ENCODE results near the gene TMEM117. TPM values are rescaled to one million over a fixed set of nuclear protein-coding genes. Genes with fewer than 3 reads are reported as not detected.

TMEM117 gene
- total and polyA plus RNA-seq, 2 donors (not counting 1 experiment from before 2014, with no cell fraction given) = 2.0 to 10.4 TPM

DNA sequence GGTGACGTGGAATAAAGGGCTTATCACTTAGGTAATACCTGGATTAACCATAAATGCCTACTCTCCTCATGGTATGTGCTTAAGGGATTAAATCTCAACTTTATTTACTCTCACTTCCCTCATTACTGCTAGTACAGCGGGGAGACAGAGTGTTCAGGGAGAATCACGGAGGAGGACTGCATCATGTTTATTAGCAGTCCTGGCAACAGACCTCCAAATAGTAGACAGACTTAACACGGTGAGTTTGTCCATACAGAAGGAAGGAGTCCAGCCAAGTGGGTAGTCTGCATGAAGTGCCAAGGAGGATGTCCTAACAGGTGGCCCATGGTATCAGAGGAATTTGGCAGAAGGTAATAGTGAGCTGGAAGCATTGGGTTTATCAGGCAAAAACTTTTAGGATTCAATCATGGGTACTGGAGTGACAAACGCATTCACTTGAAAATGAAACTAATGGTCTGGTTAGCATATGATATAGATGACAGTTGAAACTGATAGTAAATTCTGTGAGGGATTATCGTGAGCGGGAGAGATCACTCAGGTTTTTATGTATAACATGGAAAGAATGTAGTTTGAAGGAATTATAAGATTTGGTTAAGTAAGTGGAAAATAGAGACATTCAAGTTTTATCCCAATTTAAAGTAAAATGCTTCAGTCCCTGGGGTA lies 471.8 kb downstream of the TMEM117 start:
- intact Hi-C loops (cut with micrococcal nuclease) = no loop called here
- H3K9ac ChIP-seq (ENCODE audit: low read length) = no peak overlapping the region
- H3K4me2 ChIP-seq (replicated peaks; ENCODE audit: low read depth, low read length, poor library complexity, severe bottlenecking) = no peak overlapping the region
- WGBS (ENCODE audit: insufficient coverage) = 91% methylated on average over 6 of the region's 7 CpGs
- Mint-ChIP-seq H3K4me1 (peaks cover 3% of the 10 kb centered on the region), H3K27ac (no peak overlapping the region), H3K27me3 (no peaks in the 10 kb centered on the region), H3K9me3 (ENCODE audit: insufficient read depth) (peaks cover 8% of the 10 kb centered on the region), H3K4me3 (no peak overlapping the region)
- ChIA-PET POLR2A (no interaction called here), CTCF (interaction anchor here (0.7 kb wide), 1 partner anchor 13 kb away, joined by 3 read pairs; no protein-coding TSS in a partner anchor)
- H3K9me3 ChIP-seq (ENCODE audit: control extremely low read depth in 1 of 3, control insufficient read depth in 2 of 3, insufficient read depth in 1 of 3, low read length in 2 of 3) = peaks cover 0 to 6% (median 6%) of the 10 kb centered on the region in 3 donors
- no peak for DNase-seq
- ATAC-seq (ENCODE audit: low read depth) = no peak
- H3K27me3 ChIP-seq (replicated peaks in 1 of 4; ENCODE audit: control extremely low read depth in 1 of 4, control insufficient read depth in 3 of 4, insufficient read depth in 4 of 4, low read length in 3 of 4) = no peaks in the 10 kb centered on the region
- H4K20me1 ChIP-seq (ENCODE audit: control insufficient read depth, insufficient read depth, low read length, poor library complexity, severe bottlenecking) = no peaks in the 10 kb centered on the region
- no peaks in the 10 kb centered on the region for H3K36me3 ChIP-seq (replicated peaks in 1 of 2; ENCODE audit: control extremely low read depth in 1 of 2, control insufficient read depth in 1 of 2, extremely low read depth in 1 of 2, insufficient read depth in 2 of 2, low read length in 1 of 2)
- H3K4me1 ChIP-seq (ENCODE audit: control insufficient read depth in 2 of 2, insufficient read depth in 2 of 2, low read length in 2 of 2) = no peaks in the 10 kb centered on the region
- TF ChIP-seq, protein P1, sequence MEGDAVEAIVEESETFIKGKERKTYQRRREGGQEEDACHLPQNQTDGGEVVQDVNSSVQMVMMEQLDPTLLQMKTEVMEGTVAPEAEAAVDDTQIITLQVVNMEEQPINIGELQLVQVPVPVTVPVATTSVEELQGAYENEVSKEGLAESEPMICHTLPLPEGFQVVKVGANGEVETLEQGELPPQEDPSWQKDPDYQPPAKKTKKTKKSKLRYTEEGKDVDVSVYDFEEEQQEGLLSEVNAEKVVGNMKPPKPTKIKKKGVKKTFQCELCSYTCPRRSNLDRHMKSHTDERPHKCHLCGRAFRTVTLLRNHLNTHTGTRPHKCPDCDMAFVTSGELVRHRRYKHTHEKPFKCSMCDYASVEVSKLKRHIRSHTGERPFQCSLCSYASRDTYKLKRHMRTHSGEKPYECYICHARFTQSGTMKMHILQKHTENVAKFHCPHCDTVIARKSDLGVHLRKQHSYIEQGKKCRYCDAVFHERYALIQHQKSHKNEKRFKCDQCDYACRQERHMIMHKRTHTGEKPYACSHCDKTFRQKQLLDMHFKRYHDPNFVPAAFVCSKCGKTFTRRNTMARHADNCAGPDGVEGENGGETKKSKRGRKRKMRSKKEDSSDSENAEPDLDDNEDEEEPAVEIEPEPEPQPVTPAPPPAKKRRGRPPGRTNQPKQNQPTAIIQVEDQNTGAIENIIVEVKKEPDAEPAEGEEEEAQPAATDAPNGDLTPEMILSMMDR (IDR thresholded peaks at IDR 0.05) = no peak
- no peak overlapping the region for H3K27ac ChIP-seq (ENCODE audit: low read length in 2 of 2)
- no peak overlapping the region for H3K4me3 ChIP-seq (ENCODE audit: control extremely low read depth in 1 of 5, extremely low read depth in 1 of 5, insufficient read depth in 1 of 5, low read depth in 2 of 5, low read length in 4 of 5)
- H3K79me2 ChIP-seq (ENCODE audit: control insufficient read depth, insufficient read depth, low read length) = no peaks in the 10 kb centered on the region
- H2AFZ ChIP-seq (ENCODE audit: insufficient read depth, low read depth, low read length, poor library complexity, severe bottlenecking) = no peak overlapping the region

- Histone ChIP-seq H3K9ac (ENCODE audit: low read length) (no peak overlapping the region), H3K27ac (ENCODE audit: low read length in 2 of 2) (no peak overlapping the region), H4K20me1 (ENCODE audit: control insufficient read depth, insufficient read depth, low read length, poor library complexity, severe bottlenecking) (no peaks in the 10 kb centered on the region), H3K9me3 (ENCODE audit: control extremely low read depth in 1 of 3, control insufficient read depth in 2 of 3, insufficient read depth in 1 of 3, low read length in 2 of 3) (no peaks in the 10 kb centered on the region), H3K36me3 (replicated peaks in 1 of 2; ENCODE audit: control extremely low read depth in 1 of 2, control insufficient read depth in 1 of 2, extremely low read depth in 1 of 2, insufficient read depth in 2 of 2, low read length in 1 of 2) (no peaks in the 10 kb centered on the region), H3K4me3 (ENCODE audit: control extremely low read depth in 1 of 5, extremely low read depth in 1 of 5, insufficient read depth in 1 of 5, low read depth in 2 of 5, low read length in 4 of 5) (no peak overlapping the region), H2AFZ (ENCODE audit: insufficient read depth, low read depth, low read length, poor library complexity, severe bottlenecking) (no peak overlapping the region), H3K4me1 (ENCODE audit: control insufficient read depth in 2 of 2, insufficient read depth in 2 of 2, low read length in 2 of 2) (no peaks in the 10 kb centered on the region), H3K79me2 (ENCODE audit: control insufficient read depth, insufficient read depth, low read length) (no peaks in the 10 kb centered on the region), H3K27me3 (replicated peaks in 1 of 4; ENCODE audit: control extremely low read depth in 1 of 4, control insufficient read depth in 3 of 4, insufficient read depth in 4 of 4, low read length in 3 of 4) (no peaks in the 10 kb centered on the region), H3K4me2 (replicated peaks; ENCODE audit: low read depth, low read length, poor library complexity, severe bottlenecking) (no peak overlapping the region)
- H3K4me3 Mint-ChIP-seq = no peak overlapping the region
- POLR2A ChIA-PET = no interaction called here
- H3K4me1 Mint-ChIP-seq = no peaks in the 10 kb centered on the region
- no peaks in the 10 kb centered on the region for H3K27me3 Mint-ChIP-seq
- H3K27ac Mint-ChIP-seq = no peak overlapping the region
- DNase-seq (no peak), ATAC-seq (ENCODE audit: low read depth) (no peak)
- intact Hi-C loops (cut with micrococcal nuclease) = no loop called here
- H3K9me3 Mint-ChIP-seq (ENCODE audit: insufficient read depth) = peaks cover 5% of the 10 kb centered on the region
- CTCF ChIA-PET = no interaction called here
- no peak for TF ChIP-seq EZH2 (IDR thresholded peaks at IDR 0.05; ENCODE audit: borderline replicate concordance, insufficient read depth, low read depth, low read length, poor library complexity, severe bottlenecking)
- TF ChIP-seq, protein P1 (IDR thresholded peaks at IDR 0.05) = no peak
Measured at GRCh38 chr12:44313188-44313587, 477.3 kb downstream of the TMEM117 start.

Measured in B cell (primary cell).